Measurements from ENCODE around the gene EME1.
"Not testable (repeated sequence)": the region's sequence is repeated elsewhere in the genome, so short reads cannot be mapped to it uniquely, and the experiment has no call there.

Gene EME1

DNA sequence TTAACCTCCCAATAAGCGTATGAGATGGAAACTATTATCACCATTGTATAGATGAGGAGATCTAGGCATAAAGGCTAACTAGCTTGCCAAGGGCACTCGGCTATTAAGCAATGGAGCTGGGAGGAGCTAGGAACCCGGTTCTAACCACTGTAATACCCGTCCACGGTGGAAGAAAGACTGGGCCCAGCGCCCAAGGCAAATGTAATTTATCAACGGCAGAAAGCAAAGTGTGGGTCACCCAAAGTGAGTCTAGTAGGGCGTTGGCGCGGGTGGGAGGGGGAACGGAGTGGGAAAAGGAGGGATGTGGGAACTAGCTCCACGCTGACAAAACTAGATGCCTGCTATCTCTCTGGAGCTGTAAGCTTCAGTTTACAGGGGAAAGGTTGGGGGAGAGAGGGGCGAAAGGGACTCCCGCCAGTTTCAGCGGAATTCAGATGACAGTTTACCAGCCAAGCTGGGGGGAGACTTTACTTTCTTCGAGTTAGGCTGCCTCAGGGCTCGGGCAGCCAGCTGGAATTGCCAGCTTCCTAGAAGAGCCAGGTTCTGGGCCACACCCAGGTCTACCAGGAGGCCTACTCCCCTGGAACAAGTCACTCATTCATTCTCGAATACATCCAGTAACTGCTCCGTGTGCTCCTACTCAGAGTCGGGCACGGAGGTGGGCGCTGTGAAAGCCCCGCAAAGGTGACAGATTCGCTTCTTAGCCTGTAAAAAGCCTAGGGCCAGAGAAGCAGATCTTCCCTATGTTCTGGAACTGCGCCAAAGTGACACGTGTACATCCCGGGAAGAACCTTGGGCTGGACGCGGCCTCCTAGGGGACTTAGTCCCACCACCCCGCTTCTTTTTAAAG, 23.5 kb downstream of the EME1 start:
- DNase-seq, result peak in 1 of 2 donors; percentile 19

DNA sequence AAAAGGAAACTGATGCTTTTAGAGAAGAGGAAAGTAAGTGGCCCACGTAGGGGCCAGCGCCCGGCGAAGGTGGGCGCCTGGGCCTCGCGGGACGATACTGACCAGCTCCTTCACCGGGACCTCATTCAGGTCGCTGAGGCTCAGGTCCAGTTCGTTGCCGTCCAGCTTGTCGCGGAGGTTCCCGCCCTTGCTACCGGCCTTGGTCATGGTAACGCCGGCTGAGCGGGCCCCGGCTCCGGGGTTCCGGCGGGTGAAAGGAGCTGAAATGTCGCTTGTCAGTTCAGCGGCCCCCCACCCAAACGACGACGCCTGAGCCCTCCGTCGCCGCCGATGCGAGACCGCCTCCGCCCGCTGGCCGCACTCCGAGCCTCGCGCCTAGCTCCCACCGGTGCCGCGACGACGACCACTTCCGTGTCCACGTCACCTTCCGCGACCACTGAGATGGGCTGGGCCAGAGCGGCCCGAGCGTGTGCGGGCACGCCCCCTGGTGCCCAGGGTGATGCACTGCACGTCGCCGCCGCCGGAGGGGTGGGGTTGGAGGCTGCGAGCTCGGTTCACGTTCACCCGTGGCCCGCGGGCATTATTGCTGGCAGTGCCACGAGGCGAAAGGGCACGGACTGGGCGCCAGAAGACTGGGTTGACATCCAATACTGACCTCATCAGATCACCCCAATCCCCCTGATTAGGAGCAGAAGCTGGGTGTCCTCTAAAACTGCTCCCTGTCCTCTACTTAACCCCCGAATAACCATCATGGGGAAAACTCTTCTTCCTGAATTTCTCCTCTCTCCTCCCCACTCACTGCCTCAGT, 24.3 kb downstream of the EME1 start, which contains the start of gene LRRC59:
Gene LRRC59, minus strand, starts transcription at position 413 of the 808 bp plus-strand sequence. Its CDS starts 206 bp downstream, at position 207.
- DNase-seq, result peak; percentile 95 to 98

DNA sequence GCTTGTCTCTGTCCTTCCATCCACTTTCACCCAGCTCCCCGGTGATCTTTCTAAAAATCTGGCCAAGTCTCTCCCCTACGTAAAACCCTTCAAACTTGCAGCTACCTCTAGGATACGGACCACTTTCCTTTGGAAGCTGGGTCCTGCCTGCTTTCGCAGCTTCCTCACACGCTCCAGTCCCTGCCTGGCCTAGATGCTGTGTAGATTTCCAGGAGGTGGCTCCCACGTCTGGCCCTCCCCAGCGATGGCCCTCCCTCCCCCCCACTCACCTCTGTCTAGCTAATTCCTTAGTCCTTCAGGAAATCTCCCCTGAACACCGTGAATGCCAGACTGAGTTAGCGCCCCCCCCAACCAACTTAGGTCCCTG, 24.9 kb downstream of the EME1 start:
- no peak for DNase-seq

DNA sequence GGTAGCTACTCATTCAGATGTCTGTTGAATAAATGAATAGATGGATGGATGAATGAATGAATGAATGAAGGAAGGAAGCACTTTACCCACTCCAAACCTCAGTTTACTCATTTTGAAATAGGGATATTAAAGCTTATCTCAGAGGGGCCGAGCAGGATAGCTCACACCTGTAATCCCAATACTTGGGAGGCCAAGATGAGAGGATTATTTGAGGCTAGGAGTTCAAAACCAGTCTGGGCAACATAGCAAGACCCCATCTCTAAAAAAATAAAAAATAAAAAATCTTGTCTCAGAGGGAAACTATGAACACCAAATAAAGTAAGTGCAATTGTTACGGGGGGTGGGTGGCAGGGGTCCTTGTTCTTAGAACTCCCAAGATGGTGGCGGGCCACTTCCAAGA, 25.6 kb downstream of the EME1 start:
- DNase-seq, result not testable (repeated sequence)

DNA sequence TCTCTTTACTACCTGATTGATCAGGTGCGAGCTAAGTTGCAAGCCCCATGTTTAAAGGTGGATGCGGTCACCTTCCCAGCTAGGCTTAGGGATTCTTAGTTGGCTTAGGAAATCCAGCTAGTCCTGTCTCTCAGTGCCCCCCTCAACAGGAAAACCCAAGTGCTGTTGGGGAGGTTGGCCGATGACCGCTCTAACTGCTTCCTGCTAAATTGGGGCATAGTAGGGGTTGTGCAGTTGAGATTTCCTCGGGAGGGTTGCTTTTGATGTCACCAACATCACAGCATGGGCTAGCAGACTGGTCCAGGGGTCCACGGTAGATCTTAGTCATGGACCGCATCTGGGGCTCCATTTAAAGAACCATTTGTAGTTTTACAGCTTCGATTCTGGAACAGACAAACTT, 26.6 kb downstream of the EME1 start:
- not testable (repeated sequence) for DNase-seq

DNA sequence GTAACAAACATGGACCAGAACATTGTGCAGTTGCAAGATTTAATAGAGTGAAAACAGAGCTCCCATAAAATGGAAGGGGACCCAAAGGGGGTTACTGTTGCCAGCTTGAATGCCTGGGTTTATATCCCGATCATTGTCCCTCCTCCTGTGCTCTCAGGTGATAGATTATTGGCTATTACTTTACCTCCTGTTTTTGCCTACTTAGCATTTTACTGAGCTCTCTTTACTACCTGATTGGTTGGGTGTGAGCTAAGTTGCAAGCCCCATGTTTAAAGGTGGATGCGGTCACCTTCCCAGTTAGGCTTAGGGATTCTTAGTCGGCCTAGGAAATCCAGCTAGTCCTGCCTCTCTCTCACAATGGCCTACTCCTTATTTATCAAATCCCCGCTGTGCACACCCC, 32.3 kb downstream of the EME1 start:
- not testable (repeated sequence) for DNase-seq

DNA sequence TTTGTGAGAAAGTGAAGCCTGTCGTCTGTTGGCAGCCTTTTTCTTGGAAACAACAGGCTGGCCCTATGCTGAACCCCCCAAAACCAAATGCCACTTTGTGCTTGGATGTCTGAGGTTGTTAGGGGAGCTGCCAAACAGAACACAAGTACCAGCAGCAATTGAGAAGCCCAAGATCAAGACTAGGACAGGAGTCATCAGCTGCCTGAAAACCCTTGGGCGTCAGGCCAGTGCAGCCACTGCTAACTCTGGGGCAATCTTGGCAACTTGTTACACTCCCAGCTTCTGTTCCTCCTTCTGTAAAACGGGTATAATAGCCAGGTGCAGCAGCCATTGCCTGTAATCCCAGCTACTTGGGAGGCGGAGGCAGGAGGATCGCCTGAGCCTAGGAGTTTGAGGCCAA, 33.5 kb downstream of the EME1 start:
- DNase-seq, result no peak

DNA sequence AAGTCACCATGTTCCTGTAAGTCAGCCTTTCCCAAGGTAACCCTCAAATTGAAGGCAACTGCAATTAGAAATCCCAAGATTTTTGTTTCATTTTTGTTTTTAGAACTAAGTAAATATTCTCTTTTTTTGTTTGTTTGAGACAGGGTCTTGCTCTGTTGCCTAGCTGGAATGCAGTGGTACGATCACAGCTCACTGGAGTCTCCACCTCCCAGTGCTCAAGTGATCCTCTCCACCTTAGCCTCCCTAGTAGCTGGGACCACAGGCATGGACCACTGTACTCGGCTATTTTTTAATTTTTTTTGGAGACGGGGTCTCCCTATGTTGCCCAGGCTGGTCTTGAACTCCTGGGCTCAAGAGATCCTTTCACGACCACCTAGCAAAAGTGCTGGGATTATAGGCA, 34.9 kb downstream of the EME1 start:
- no peak for DNase-seq

DNA sequence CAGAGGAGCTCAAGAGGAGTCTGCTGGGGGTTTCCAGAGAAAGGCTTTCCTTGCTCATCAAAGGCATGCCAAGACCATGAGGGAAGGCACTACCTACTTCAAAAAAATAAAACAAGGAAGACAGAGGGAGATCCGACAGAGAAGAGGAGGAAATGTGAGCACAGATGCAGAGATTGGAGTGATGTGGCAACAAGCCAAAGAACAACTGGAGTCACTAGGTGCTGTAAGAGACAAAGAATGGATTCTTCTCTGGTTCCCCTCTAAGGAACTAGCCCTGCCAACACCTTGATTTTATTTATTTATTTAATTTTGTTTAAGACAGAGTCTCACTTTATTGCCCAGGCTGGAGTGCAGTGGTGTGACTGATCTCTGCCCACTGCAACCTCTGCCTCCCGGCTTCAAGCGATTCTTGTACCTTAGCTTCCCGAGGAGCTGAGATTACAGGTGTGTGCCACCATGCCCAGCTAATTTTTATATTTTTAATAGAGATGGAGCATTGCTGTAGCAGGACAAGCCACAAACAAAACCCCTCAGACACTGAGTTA, 39.2 kb downstream of the EME1 start:
- DNase-seq, result no peak

DNA sequence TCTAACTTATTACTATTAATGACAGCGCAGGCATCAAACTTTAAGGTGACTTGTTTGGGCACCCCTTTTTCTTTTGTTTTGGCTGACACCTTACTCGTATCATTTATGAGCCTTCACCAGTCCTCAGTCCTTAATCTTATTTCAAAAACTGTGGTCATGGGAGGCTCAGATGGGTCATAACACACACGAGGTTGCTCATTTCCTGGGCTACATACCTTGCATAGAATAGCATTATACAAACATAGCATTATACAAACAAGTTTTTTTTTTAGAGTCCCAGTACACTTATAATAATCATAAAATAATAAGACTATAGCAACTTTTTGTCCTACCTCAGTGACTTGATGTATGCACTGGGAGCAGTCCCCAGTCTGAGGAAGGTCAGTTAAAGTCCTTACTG, 41.8 kb downstream of the EME1 start:
- no peak for DNase-seq

DNA sequence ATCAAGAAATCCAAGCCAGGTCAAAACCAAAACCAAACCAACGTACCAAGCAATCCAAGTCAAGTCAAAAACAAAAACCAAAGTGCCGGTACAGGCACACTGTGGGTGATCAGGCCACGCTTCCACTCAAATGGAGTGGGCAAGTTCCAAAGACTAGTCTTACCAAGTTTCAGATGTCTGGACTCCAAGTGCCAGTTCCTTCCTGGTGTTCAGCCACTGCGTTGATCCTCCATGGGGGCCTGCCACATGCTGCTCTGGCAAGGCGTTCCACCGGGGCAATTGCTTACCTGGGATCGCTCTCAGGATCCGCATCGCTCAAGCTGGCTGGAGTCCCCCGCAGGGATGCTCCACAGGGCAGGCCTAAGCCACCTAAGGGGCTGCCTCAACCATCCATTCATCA, 46.5 kb downstream of the EME1 start:
- not testable (repeated sequence) for DNase-seq

DNA sequence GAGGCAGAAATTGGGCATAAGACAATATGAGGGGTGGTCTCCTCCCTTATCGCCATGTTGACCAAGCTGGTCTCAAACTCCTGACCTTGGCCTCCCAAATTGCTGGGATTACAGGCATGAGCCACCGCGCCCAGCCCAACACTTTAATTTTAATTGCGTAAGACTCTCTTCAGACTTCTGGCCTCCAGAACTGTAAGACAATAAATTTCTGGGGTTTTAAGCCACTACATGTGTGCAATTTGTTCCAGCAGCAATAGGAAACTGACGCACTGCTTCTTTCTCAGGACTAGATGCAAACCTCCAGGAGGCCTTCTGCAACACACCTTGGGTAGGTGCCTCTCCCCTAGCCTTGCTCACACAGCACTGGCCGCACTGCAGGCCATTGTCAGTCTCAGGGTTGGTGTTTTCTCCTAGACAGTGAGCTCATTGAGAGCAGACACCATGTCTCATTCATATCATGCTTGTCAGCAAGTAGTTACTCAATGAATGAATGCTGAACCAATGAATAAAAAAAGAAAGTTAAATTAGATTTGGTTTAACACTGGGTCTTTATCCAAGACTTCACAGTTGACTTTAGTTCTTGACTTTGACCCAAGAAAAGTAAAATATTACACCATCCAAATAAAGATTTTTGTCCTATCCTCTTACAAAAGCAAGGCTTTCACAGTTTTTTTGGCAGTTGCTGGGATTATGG, 47.5 kb downstream of the EME1 start:
- no peak for DNase-seq

DNA sequence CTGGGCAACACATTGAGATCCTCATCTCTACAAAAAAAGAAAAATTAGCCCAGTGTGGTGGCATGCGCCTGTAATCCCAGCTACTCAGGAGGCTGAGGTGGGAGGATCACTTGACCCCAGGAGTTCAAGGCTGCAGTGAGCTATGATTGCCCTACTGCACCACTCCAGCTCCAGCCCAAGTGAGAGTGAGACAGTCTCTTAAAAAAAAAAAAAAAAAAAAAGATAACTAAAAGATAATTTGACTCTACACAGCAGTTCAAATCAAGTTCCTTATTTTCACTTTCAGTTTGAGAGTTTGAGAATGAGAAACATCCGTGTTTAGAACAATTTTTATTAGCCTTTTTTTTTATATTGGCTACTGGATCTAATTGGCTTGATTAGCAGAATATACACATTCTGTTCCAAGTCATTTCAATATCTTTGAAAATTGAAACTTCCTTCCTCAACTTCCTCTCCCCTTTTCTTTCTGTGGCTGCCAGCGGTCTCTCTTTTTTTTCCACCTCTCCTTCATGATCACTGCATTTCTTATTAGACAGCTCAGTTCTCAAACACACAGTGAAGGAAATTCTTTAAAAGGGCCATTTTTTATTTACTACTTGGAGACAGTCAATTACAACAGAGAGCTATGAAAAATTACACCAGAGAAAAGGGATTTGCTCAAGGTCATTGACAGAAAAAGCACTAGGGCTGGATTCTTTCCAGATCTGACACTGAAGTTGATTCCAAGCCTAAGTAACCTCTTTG, 48.5 kb downstream of the EME1 start:
- no peak for DNase-seq

DNA sequence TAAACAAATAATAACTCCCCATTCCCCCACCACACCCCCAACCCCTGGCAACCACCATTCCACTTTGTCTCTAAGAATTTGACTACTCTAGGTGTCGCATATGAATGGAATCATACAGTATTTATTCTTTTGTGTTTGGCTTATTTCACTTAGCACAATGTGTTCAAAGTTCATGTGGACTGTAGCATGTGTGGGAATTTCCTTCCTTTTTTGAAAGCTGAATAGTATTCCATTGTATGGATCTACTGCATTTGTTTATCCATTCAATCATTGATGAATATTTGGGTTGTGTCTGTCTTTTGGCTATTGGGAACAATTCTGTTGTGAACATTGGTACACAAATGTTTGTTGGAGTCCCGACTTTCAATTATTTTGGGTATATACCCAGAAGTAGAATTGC, 49.7 kb downstream of the EME1 start:
- no peak for DNase-seq

DNA sequence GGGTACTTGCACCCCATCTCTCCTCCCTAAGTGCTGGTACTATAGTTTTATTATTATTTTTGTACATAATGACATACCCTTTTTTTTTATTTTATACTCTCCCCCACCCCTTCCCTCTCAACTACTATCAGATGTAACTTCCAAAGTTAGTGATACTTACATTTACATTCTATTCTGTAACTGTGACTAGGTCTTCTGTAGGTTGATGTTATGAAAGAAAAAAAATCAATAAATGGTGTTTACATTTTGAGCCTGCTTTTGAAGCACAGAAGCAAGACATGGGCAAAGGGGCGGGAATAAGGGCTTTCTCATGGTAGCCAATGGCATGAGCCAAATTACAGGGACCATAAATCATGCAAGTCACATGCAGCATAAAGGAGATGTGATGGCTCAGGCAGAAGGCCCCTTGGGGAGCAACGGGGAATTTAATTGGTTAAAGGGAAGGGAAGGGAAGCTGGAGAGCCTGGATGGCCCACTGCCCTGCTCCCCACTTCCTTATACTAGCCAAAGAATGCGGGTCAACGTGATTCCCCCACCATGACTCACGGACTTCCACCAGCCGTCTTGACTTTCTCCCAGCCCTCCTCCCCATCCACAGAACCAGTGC, 50.6 kb downstream of the EME1 start:
- no peak for DNase-seq

DNA sequence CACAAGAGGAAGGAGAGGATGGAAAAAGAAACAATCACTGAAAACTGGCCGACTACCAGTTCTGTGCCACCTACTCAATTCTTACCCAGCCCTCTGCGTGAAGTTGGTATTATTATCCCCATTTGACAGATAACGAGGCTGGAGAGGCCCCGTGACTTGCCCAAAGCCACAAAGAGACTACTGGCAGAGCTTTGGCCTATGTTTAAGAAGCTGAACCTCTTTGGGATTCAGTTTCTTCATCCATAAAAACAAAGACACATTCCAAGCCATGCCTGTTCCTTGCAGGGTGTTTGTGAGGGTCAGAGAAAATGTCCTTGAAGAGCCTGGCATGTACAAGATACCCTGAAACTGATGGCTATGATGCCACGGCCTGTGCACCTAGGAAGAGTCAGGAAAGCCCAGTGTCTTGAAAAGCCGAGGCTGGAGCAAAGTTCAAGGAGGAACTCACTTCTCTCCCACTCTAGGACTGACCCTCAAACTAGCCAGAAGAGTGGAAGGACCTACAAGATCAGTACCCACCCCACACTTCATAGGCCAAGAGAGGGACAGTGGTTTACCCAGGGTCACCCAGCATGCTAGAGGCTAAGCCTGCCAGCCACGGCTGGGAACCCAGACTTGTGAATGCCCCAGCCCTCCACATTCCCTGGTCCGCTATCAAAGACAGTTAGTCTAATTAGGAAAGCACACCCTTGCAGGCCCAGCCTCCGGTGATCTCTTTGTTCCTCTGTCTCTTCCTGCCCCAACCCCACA, 51.4 kb downstream of the EME1 start:
- DNase-seq, result no peak

DNA sequence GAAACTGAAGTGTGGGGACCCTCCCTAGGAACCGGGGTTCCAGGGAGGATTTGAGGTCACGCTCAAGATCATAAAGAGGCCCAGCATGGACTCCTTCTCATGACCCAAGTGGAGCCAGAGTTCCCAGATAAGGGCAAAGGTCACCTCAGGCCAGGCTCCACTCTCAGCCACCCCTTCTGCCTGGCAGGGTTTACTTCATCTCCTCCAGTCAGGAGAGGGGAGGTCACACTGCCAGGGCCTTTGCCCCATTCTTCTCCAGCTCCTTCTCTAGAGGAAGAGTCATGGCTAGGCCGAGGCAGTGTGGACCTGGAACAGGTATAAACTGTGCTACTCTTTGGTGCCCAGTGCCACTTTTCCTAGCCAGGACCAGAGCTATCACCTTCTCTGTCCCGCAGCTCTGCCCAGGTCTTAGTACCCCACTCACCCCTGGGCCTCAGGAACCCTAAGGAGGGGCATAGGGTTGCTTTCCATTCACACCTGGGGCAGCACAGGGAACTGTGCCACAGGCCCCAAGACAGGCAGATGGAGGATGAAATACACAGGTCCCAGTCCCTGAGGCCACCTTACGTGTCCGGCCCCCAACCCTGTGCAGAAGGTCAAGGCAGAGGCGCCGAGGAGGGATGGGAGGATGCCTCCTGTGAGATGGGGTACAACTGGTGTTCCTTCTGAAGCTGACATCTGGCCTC, 52.1 kb downstream of the EME1 start:
- DNase-seq, result no peak

DNA sequence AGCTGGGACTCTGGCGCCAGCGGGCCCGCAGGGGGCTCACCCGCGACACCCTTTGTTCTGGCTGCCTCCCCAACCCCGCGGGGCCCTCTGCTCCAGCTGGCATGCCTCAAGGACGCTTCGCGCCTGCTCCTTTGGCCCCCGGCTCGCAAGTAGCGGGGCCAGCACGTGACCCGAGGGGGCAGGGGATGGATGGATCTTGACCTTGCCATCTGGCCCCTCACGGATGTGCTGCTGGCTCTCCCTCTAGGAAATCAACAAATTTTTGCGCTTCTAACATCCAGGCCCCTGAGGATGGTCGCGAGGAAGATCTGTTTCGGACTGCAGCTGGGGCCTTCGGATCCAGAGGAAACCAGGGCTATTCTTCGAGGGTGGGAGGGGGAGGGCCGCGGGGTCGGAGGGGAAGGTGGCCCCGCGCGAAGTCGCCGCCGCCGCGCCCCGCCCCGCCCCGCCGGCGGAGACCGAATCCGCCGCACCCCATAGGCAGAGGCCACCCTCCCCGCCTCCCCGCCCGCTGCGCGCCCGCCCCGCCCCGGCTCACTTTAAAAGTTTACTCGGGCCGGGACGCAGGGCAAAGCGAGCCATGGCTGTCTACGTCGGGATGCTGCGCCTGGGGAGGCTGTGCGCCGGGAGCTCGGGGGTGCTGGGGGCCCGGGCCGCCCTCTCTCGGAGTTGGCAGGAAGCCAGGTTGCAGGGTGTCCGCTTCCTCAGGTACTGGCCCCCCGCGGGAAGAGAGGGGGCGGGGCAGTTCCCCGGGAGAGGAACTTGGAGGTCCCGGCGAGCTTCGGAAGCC, 52.8 kb downstream of the EME1 start, which contains the start of gene ACSF2:
Gene ACSF2, plus strand, starts transcription at position 537 of the 790 bp plus-strand sequence. Its CDS starts 44 bp downstream, at position 581.
- DNase-seq, result peak; percentile 59 to 68

DNA sequence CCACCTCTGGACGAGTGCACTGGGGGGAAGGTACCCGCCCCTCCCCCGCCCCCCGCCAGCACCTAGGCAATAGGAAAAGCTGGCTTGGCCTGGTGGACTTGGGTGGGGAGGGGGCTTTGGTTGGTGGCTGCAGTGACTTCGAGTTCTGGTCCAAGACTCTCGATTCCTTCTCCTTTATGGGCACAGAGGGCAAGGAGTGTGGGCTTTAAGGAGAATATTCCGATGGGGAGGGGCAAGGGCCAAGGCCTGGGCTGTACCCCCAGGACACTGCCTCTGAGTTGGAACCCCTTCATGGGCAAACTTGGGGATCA, 53.4 kb downstream of the EME1 start:
- DNase-seq, result no peak
